ENCODE data around the gene EIF4G2.

DNA sequence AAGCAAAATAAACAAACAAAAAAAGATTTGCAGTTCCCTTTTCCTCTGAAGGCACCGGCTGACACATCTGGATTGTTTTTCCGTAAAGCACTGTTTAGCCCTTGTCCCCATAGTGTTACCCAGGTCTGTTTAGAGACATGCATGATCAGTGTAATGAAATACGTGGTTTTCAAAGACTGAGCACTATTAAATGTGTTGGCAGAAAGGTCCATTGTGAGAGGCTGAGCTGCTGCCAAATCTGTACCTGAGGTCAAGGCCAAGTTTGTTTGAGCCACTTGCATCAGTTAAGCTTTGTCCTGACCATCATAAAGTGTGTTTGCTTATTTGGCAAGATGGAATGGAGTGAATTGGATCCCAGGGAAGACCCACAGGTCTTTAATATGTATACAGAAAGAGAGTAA lies 31.3 kb downstream of the EIF4G2 start:
- no peak for TF ChIP-seq CTCF (IDR thresholded peaks at IDR 0.05; ENCODE audit: low read length)
- no peak for TF ChIP-seq EZH2 (IDR thresholded peaks at IDR 0.05; ENCODE audit: borderline replicate concordance, low read length)

All from OCI-LY1 (cell line).